Measurements from ENCODE around the gene RHOJ. TPM values are rescaled to one million over a fixed set of nuclear protein-coding genes. Genes with fewer than 3 reads are reported as not detected.

RHOJ gene
- total RNA-seq, 2 experiments from 2014 or later: not detected

Other genes with a start within 250 kb of the RHOJ start
- not detected for gene KCNH5, start 159.0 kb upstream of the RHOJ start, total RNA-seq
- not detected for gene GPHB5, start 114.5 kb downstream of the RHOJ start, total RNA-seq

Measured in activated CD8-positive, alpha-beta T cell treated with anti-CD3 and anti-CD28 coated beads for 36 hours (primary cell).